HepG2 (cell line): ENCODE data around the gene CA10. TPM values are rescaled to one million over a fixed set of nuclear protein-coding genes. Genes with fewer than 3 reads are reported as not detected.

Experiments used
- ATAC-seq: fragments of 200-7000 bp; cut with Tn5 transposase; 3 replicates; pipeline ENCODE4 v1.9.1; 2020; ENCODE audit warnings: mild to moderate bottlenecking, moderate library complexity
- BruUV-seq: library from RNA; stranded (reverse); fragments of 400-500 nt; replicated peaks from 2 replicates; lab custom pipeline; 2021; lab: Mats Ljungman, UMichigan
- CTCF ChIA-PET: fragments of 300-600 bp; formaldehyde crosslinking; extraction: SDS; loops from one replicate; lab custom pipeline; 2021; ENCODE audit warnings: low total read pairs, inconsistent platforms, low intra/inter-chr PET ratio; lab: Yijun Ruan, JAX
- POLR2A ChIA-PET: fragments of 350-600 bp; sonication (Branson Sonifier 250); formaldehyde crosslinking; loops from one replicate; lab custom pipeline; 2020; ENCODE audit warnings: antibody characterized with exemption, inconsistent platforms; lab: Yijun Ruan, JAX
- DNase-seq: peaks from one replicate; pipeline ENCODE4 v3.0.0-alpha.2; 2015; ENCODE audit warnings: low spot score
- FAIRE-seq: peaks from 3 replicates; lab custom pipeline; 2011; peaks lifted over from hg19 to GRCh38; lab: Jason Lieb, UNC
- H2AFZ ChIP-seq: one replicate; pipeline ENCODE4 v1.6.1; 2011; ENCODE audit warnings: low read length, inconsistent platforms
- H3K27ac ChIP-seq: fragments of 300-600 bp; 3 replicates; pipeline ENCODE4 v1.8.0; 2011; ENCODE audit warnings: mixed run types, mild to moderate bottlenecking, mixed read lengths, low read length, inconsistent platforms; ENCODE audit not compliant: insufficient read depth; ENCODE audit errors: extremely low read length
- H3K27me3 ChIP-seq, 2 experiments: fragments of 200-600 bp in 1 of 2; 2 replicates in 1 of 2; 3 replicates in 1 of 2; pipeline versions ENCODE4 v1.6.0 to v1.8.0; 2011; ENCODE audit warnings: low read length in 2 of 2, mild to moderate bottlenecking in 2 of 2, moderate library complexity in 2 of 2, inconsistent platforms in 1 of 2; ENCODE audit not compliant: insufficient read depth in 2 of 2, control insufficient read depth in 1 of 2
- H3K36me3 ChIP-seq, 2 experiments: fragments of 200-600 bp in 1 of 2; replicated peaks in 1 of 2; 2 replicates in 1 of 2; 3 replicates in 1 of 2; pipeline versions ENCODE4 v1.5.1 to v1.8.0; 2011; ENCODE audit warnings: low read length in 2 of 2, inconsistent platforms in 1 of 2; ENCODE audit not compliant: insufficient read depth in 2 of 2, control insufficient read depth in 1 of 2
- H3K4me1 ChIP-seq: 2 replicates; pipeline ENCODE4 v1.5.1; 2012; ENCODE audit warnings: low read length, inconsistent platforms; ENCODE audit not compliant: insufficient read depth
- H3K4me2 ChIP-seq: 2 replicates; pipeline ENCODE4 v1.6.0; 2011; ENCODE audit warnings: low read depth, low read length, inconsistent platforms
- H3K4me3 ChIP-seq, 3 experiments: fragments of 200-600 bp in 1 of 3; sonication (generic), shearing (Covaris generic) in 1 of 3; replicated peaks in 1 of 3; 2 replicates each; pipeline ENCODE4 v1.5.1; 2011 to 2016; ENCODE audit warnings: low read length in 3 of 3, inconsistent platforms in 2 of 3, low read depth in 2 of 3, mild to moderate bottlenecking in 2 of 3, control low read depth in 1 of 3, mixed read lengths in 1 of 3; ENCODE audit not compliant: insufficient read depth in 1 of 3
- H3K79me2 ChIP-seq: one replicate; pipeline ENCODE4 v1.6.1; 2011; ENCODE audit warnings: low read length, inconsistent platforms; ENCODE audit not compliant: insufficient read depth
- H3K9ac ChIP-seq: 2 replicates; pipeline ENCODE4 v1.6.0; 2011; ENCODE audit warnings: mild to moderate bottlenecking, low read depth, low read length, inconsistent platforms; ENCODE audit not compliant: insufficient read depth
- H3K9me3 ChIP-seq: 2 replicates; pipeline ENCODE4 v1.5.1; 2012; ENCODE audit warnings: mild to moderate bottlenecking, low read length
- H4K20me1 ChIP-seq: 2 replicates; pipeline ENCODE4 v1.6.0; 2011; ENCODE audit warnings: inconsistent platforms, mild to moderate bottlenecking, low read length, moderate library complexity; ENCODE audit not compliant: insufficient read depth
- ELF4 ChIP-seq: sonication (generic); formaldehyde crosslinking; IDR thresholded peaks from 2 replicates; pipeline ENCODE4 v1.5.0; 2020; ENCODE audit warnings: missing genetic modification reagents, mild to moderate bottlenecking, moderate library complexity, borderline replicate concordance
- HDAC6 ChIP-seq: fragments of 200-600 bp; sonication (generic); IDR thresholded peaks from 2 replicates; pipeline ENCODE4 v1.7.0; 2017; ENCODE audit warnings: mild to moderate bottlenecking, antibody characterized with exemption, low read length, low read depth
- RFX5 ChIP-seq: IDR thresholded peaks from 2 replicates; pipeline ENCODE4 v1.6.1; 2011; ENCODE audit warnings: low read depth, low read length, improper control_type of control experiment
- ZBTB20 ChIP-seq: sonication (generic); formaldehyde crosslinking; IDR thresholded peaks from 2 replicates; pipeline ENCODE4 v1.8.1; 2023; ENCODE audit warnings: missing genetic modification reagents, low read depth, mild to moderate bottlenecking, borderline replicate concordance
- ZKSCAN1 ChIP-seq: fragments of 150-350 bp; IDR thresholded peaks from 2 replicates; pipeline ENCODE4 v1.6.1; 2014; ENCODE audit warnings: low read length
- WGBS: methylation state at CpG from one replicate; pipeline ENCODE4 v1.1.6; 2017; ENCODE audit warnings: low lambda C conversion rate; 5-methylcytosine and 5-hydroxymethylcytosine counted together
- in situ Hi-C: cut with HindIII; loops from 2 replicates; pipeline ENCODE4 v1.10.0; 2017; ENCODE audit warnings: low pct_unique_long_range_greater_than_20kb; ENCODE audit not compliant: extremely low pct_ligation_motif_present
- intact Hi-C: fragments of 100-400 bp; cut with micrococcal nuclease; formaldehyde crosslinking; loops from one replicate; pipeline ENCODE4 v1.10.0; 2022; ENCODE audit not compliant: unreplicated experiment
- polyA plus RNA-seq, 8 experiments: library from polyadenylated mRNA; depleted of rRNA in 3 of 8; stranded (reverse) in 7 of 8; unstranded in 1 of 8; fragments of >200 nt; fragmentation: Illumina TruSeq in 4 of 8; extraction: Trizol in 4 of 8; gene quantifications; 2 replicates each; pipeline versions ENCODE4 v1.2.1 to v1.2.3, GENCODE V29; 2011 to 2016; ENCODE audit warnings: low read depth in 4 of 8, missing spikeins in 1 of 8, mixed read lengths in 1 of 8; ENCODE audit not compliant: insufficient read depth in 1 of 8
- total RNA-seq, 5 experiments: library from RNA; depleted of rRNA; stranded (reverse); fragments of >200 nt; fragmentation: Illumina TruSeq; extraction: Trizol; gene quantifications; 2 replicates each; pipeline ENCODE4 v1.2.3, GENCODE V29; 2016; ENCODE audit warnings: low read depth in 1 of 5
- TF ChIP-seq, protein P1 (sequence below): sonication (generic); formaldehyde crosslinking; IDR thresholded peaks from 2 replicates; pipeline ENCODE4 v1.4.0; 2020; ENCODE audit warnings: missing genetic modification reagents
- TF ChIP-seq, protein P2 (sequence below): sonication (generic); formaldehyde crosslinking; IDR thresholded peaks from 2 replicates; pipeline ENCODE4 v1.4.0; 2020; ENCODE audit warnings: mild to moderate bottlenecking, missing genetic modification reagents
- TF ChIP-seq, protein P3 (sequence below): sonication (generic); formaldehyde crosslinking; IDR thresholded peaks from 2 replicates; pipeline ENCODE4 v1.9.0; 2021; ENCODE audit warnings: missing genetic modification reagents, mild to moderate bottlenecking, borderline replicate concordance
- TF ChIP-seq, protein P4 (sequence below): sonication (generic); formaldehyde crosslinking; IDR thresholded peaks from 2 replicates; pipeline ENCODE4 v1.5.0; 2020; ENCODE audit warnings: mild to moderate bottlenecking, missing genetic modification reagents, moderate library complexity
- TF ChIP-seq, protein P5 (sequence below): IDR thresholded peaks from 2 replicates; pipeline ENCODE4 v1.6.1; 2016; ENCODE audit warnings: mild to moderate bottlenecking
- TF ChIP-seq, protein P6 (sequence below): sonication (generic); formaldehyde crosslinking; IDR thresholded peaks from 2 replicates; pipeline ENCODE4 v1.4.0; 2020; ENCODE audit warnings: missing genetic modification reagents, borderline replicate concordance

The CA10 gene
- total and polyA plus RNA-seq, 2 of the 13 experiments (the other 11 are each of a cell fraction or from before 2014, with no cell fraction given), result not detected

DNA sequence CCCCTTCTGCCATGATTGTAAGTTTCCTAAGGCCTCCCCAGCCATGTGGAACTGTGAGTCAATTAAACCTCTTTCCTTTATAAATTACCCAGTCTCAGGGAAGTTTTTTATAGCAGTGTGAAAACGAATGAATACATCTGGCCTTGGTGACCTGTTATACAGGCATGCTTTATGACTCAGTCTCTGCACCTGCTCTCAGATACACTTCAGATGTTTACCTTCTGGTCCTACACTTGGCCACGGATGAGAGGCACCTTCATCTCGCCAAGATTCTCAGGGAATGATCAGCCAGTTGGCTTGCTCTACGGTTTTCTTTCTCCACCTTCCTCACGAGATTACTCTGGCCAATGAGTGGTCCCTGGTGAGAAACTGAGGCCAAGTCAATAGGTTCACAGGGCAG lies 304.7 kb downstream of the CA10 start:
- no peaks in the 10 kb centered on the region for H3K4me1 ChIP-seq
- no peaks in the 10 kb centered on the region for H3K36me3 ChIP-seq
- no peaks in the 10 kb centered on the region for H3K9me3 ChIP-seq
- H3K9ac ChIP-seq, result no peak overlapping the region
- ChIA-PET POLR2A (no interaction called here), CTCF (no interaction called here)
- intact Hi-C loops, result no loop called here
- in situ Hi-C loops, result loop anchor here (25.0 kb wide), 2 partner anchors 258 to 467 kb away; no protein-coding TSS in a partner anchor
- no peak overlapping the region for H3K4me3 ChIP-seq
- 0% methylated on average over 5 of the region's 5 CpGs for WGBS
- H3K27me3 ChIP-seq, result no peaks in the 10 kb centered on the region
- no peak for ATAC-seq
- no peak overlapping the region for H2AFZ ChIP-seq
- FAIRE-seq, result no peak
- H3K4me2 ChIP-seq, result no peak overlapping the region
- H3K79me2 ChIP-seq, result no peaks in the 10 kb centered on the region
- no peak overlapping the region for H3K27ac ChIP-seq
- BruUV-seq, result no TSS peak
- H4K20me1 ChIP-seq, result no peaks in the 10 kb centered on the region
- DNase-seq, result no peak
- TF ChIP-seq, protein P1, sequence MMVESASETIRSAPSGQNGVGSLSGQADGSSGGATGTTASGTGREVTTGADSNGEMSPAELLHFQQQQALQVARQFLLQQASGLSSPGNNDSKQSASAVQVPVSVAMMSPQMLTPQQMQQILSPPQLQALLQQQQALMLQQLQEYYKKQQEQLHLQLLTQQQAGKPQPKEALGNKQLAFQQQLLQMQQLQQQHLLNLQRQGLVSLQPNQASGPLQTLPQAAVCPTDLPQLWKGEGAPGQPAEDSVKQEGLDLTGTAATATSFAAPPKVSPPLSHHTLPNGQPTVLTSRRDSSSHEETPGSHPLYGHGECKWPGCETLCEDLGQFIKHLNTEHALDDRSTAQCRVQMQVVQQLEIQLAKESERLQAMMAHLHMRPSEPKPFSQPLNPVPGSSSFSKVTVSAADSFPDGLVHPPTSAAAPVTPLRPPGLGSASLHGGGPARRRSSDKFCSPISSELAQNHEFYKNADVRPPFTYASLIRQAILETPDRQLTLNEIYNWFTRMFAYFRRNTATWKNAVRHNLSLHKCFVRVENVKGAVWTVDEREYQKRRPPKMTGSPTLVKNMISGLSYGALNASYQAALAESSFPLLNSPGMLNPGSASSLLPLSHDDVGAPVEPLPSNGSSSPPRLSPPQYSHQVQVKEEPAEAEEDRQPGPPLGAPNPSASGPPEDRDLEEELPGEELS (CRISPR knock-in tag), result no peak
- TF ChIP-seq, protein P2, sequence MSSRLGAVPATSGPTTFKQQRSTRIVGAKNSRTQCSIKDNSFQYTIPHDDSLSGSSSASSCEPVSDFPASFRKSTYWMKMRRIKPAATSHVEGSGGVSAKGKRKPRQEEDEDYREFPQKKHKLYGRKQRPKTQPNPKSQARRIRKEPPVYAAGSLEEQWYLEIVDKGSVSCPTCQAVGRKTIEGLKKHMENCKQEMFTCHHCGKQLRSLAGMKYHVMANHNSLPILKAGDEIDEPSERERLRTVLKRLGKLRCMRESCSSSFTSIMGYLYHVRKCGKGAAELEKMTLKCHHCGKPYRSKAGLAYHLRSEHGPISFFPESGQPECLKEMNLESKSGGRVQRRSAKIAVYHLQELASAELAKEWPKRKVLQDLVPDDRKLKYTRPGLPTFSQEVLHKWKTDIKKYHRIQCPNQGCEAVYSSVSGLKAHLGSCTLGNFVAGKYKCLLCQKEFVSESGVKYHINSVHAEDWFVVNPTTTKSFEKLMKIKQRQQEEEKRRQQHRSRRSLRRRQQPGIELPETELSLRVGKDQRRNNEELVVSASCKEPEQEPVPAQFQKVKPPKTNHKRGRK (CRISPR knock-in tag), result no peak
- TF ChIP-seq ZKSCAN1 (no peak), RFX5 (no peak), ZBTB20 (CRISPR knock-in tag) (no peak), ELF4 (CRISPR knock-in tag) (no peak), HDAC6 (no peak)
- TF ChIP-seq, protein P3, sequence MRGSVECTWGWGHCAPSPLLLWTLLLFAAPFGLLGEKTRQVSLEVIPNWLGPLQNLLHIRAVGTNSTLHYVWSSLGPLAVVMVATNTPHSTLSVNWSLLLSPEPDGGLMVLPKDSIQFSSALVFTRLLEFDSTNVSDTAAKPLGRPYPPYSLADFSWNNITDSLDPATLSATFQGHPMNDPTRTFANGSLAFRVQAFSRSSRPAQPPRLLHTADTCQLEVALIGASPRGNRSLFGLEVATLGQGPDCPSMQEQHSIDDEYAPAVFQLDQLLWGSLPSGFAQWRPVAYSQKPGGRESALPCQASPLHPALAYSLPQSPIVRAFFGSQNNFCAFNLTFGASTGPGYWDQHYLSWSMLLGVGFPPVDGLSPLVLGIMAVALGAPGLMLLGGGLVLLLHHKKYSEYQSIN (CRISPR knock-in tag), result no peak
- TF ChIP-seq, protein P4, sequence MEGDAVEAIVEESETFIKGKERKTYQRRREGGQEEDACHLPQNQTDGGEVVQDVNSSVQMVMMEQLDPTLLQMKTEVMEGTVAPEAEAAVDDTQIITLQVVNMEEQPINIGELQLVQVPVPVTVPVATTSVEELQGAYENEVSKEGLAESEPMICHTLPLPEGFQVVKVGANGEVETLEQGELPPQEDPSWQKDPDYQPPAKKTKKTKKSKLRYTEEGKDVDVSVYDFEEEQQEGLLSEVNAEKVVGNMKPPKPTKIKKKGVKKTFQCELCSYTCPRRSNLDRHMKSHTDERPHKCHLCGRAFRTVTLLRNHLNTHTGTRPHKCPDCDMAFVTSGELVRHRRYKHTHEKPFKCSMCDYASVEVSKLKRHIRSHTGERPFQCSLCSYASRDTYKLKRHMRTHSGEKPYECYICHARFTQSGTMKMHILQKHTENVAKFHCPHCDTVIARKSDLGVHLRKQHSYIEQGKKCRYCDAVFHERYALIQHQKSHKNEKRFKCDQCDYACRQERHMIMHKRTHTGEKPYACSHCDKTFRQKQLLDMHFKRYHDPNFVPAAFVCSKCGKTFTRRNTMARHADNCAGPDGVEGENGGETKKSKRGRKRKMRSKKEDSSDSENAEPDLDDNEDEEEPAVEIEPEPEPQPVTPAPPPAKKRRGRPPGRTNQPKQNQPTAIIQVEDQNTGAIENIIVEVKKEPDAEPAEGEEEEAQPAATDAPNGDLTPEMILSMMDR, result no peak
- TF ChIP-seq, protein P5, sequence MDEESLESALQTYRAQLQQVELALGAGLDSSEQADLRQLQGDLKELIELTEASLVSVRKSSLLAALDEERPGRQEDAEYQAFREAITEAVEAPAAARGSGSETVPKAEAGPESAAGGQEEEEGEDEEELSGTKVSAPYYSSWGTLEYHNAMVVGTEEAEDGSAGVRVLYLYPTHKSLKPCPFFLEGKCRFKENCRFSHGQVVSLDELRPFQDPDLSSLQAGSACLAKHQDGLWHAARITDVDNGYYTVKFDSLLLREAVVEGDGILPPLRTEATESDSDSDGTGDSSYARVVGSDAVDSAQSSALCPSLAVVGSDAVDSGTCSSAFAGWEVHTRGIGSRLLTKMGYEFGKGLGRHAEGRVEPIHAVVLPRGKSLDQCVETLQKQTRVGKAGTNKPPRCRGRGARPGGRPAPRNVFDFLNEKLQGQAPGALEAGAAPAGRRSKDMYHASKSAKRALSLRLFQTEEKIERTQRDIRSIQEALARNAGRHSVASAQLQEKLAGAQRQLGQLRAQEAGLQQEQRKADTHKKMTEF, result no peak
- TF ChIP-seq, protein P6, sequence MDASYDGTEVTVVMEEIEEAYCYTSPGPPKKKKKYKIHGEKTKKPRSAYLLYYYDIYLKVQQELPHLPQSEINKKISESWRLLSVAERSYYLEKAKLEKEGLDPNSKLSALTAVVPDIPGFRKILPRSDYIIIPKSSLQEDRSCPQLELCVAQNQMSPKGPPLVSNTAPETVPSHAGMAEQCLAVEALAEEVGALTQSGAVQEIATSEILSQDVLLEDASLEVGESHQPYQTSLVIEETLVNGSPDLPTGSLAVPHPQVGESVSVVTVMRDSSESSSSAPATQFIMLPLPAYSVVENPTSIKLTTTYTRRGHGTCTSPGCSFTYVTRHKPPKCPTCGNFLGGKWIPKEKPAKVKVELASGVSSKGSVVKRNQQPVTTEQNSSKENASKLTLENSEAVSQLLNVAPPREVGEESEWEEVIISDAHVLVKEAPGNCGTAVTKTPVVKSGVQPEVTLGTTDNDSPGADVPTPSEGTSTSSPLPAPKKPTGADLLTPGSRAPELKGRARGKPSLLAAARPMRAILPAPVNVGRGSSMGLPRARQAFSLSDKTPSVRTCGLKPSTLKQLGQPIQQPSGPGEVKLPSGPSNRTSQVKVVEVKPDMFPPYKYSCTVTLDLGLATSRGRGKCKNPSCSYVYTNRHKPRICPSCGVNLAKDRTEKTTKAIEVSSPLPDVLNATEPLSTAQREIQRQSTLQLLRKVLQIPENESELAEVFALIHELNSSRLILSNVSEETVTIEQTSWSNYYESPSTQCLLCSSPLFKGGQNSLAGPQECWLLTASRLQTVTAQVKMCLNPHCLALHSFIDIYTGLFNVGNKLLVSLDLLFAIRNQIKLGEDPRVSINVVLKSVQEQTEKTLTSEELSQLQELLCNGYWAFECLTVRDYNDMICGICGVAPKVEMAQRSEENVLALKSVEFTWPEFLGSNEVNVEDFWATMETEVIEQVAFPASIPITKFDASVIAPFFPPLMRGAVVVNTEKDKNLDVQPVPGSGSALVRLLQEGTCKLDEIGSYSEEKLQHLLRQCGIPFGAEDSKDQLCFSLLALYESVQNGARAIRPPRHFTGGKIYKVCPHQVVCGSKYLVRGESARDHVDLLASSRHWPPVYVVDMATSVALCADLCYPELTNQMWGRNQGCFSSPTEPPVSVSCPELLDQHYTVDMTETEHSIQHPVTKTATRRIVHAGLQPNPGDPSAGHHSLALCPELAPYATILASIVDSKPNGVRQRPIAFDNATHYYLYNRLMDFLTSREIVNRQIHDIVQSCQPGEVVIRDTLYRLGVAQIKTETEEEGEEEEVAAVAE (CRISPR knock-in tag), result no peak
